Measurements from ENCODE around the gene EOLA2.
"Not testable (repeated sequence)": the region's sequence is repeated elsewhere in the genome, so short reads cannot be mapped to it uniquely, and the experiment has no call there.

The EOLA2 gene

DNA sequence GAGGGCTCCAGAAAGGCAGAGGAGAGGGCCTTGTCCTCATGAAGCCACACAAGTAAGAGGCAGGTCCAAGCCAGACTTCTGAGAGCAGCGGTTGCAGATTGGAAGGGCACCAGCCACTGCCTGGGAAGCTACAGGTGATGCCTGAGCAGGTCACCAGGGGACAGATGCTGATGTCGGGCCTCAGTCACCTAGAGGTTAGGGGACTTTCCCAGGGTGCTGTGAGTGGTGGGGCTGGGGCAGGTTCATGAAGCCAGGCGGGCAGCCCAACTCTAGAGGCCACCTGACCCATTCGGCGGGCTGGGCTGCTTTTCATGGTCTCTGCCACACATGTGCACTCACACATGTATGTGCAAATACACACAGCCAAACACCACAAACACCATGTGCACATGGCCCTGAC, 5.3 kb downstream of the EOLA2 start:
- DNase-seq (ENCODE audit: low spot score): not testable (repeated sequence)

- not testable (repeated sequence) for DNase-seq (ENCODE audit: low spot score)
Observed at GRCh38 chrX:149932150-149932549, 6.1 kb downstream of the EOLA2 start.

GRCh38 chrX:149931355-149931754, 6.9 kb downstream of the EOLA2 start:
- not testable (repeated sequence) for DNase-seq (ENCODE audit: low spot score)

DNA sequence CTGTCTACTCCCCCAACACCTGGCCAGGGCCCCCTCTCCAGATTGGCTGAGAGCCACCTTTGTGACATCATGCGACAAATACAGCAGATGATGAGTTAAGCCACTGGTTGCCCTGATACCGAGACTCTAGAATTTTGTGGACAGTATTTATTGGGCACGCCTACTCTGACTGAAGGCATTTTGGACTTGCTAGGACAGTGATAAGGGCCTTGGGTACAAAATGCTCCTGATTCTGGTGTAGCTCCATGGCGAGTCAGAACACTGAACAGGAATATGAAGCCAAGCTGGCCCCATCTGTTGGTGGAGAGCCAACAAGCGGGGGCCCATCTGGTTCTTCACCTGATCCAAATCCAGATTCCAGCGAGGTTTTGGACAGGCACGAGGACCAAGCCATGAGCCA, 8.9 kb downstream of the EOLA2 start, which contains the start of gene HSFX4:
Gene HSFX4, plus strand, starts transcription at position 174 of the 400 bp plus-strand sequence. Its CDS starts 72 bp downstream, at position 246.
- not testable (repeated sequence) for DNase-seq (ENCODE audit: low spot score)

- DNase-seq (ENCODE audit: low spot score): not testable (repeated sequence)
Observed at GRCh38 chrX:149928635-149929034, 9.7 kb downstream of the EOLA2 start.

- DNase-seq (ENCODE audit: low spot score): not testable (repeated sequence)
Observed at GRCh38 chrX:149927964-149928258, 10.4 kb downstream of the EOLA2 start.

GRCh38 chrX:149927245-149927963, 10.9 kb downstream of the EOLA2 start:
- DNase-seq (ENCODE audit: low spot score): not testable (repeated sequence)

DNA sequence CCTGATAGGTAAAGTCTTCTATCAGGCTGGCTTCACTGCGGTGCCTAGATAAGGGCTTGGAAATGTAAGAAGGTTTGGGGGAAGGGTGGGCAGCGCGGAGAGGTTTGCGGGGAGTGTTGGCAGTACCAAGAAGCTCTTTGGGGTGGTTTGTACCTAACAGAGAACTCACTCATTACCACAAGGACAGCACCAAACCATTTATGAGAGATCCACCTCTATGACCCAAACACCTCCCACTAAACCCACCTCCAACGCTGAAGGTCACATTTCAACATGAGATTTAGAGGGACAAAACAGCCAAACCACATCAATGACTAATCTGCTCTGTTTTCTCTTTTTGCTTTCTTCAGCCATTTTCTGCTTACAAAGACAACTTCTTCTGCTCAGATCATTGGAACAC, 13.9 kb downstream of the EOLA2 start:
- not testable (repeated sequence) for DNase-seq (ENCODE audit: low spot score)

DNA sequence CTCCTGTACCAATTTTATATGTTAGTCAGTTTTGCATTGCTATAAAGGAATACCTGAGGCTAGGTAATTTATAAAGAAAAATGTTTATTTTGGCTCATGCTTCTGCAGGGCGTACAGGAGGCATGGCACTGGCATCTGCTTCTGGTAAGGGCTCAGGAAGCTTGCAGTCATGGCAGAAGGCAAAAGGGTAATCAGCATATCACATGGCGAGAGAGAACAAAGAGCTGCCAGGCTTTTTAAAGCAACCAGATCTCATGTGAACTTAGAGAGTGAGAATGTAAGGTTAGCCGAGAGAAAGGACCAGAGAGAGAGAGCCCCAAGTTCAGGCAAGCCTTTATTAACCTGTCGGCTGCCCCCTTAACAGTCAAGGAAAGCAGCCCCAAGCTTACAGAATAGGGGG, 14.5 kb downstream of the EOLA2 start:
- DNase-seq (ENCODE audit: low spot score): not testable (repeated sequence)

DNA sequence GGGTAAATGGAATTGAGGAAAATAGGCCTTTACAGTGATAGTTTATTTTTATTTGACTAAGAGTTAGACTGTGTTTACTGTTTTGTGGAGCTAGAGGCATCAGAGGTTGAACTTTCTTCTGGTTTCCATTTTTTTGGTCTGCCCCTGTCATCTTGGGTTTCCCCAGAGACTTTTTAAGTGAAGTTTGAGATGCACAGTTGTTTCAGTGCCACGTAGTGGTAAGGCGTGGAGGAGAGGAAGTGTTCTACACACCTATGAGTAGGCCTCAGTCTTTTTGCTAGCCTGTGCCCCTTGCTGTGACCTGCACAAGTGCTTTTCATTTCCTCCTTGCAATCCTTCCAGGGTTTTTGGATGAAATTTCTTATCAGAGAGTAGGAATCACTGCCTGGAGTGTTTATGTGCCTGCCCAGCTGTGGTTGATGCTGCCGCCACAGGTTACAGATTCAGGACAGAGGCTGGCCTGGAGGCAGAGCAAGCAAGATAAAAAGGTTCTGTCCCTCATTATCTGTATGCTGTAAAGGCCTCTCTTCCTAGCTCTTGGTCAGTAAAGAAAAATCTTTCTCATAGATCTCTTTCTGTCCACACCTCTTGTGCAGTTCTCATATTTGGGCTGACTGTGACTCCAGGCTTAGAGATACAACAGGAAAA, 21.4 kb downstream of the EOLA2 start:
- DNase-seq (ENCODE audit: low spot score): no peak

DNA sequence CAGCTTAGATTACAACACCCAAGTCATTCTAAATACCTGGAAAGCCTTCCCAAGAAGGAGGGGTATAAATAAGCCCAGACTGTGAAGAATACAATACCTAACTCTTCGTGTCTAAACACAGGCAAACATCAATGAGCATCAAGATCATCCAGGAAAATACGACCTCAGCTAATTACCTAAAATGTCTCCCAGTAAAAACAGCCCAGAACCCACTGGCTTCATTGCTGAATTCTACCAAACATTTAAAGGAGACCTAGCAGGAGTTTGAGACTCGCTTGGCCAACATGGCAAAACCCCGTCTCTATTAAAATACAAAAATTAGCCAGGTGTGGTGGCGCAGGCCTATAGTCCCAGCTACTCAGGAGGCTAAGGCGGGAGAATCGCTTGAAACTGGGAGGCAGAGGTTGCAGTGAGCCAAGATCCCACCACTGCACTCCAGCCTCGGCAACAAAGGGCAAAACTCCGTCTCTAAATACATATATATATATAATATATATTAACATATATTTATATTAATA, 28.1 kb downstream of the EOLA2 start:
- DNase-seq (ENCODE audit: low spot score): no peak

DNA sequence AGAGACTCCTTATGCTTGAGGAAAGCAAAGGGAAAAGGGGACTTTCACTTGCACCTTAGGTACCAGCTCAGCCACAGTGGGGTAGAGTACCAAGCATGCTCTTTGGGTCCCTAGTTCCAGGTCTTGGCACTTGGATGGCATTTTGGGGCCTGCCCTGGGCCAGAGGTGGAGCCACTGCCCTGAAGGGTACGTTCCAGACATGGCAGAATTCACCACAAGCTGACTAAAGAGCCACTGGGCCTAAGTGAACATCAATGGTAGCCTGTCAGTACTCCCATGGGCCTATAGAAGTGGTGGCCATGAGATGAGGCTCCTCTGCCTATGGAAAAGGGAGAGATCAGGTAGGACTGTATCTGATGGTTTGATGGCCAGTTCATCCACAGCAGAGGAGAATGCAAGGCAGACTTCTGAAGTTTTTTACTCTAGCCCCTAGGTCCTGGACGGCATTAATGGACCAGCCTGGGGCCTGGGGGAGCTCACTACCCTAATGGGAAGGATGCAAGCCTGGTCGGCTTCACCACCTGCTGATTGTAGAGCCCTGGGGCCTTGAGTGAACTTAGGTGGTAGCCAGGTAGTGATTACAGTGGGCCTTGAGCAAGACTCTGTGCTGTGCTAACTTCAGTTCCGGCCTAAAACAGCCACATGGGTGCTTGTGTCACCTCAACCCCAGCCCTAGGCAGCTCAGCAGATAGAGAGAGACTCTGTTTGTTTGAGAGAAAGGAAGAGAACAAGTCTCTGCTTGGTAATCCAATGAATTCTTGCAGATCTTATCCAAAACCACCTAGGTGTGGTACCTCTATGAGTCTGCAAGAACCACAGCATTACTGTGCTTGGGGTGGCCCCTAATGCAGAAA, 28.7 kb downstream of the EOLA2 start:
- DNase-seq (ENCODE audit: low spot score): no peak

- DNase-seq (ENCODE audit: low spot score): no peak
Observed at GRCh38 chrX:149908727-149909126, 29.6 kb downstream of the EOLA2 start.

DNA sequence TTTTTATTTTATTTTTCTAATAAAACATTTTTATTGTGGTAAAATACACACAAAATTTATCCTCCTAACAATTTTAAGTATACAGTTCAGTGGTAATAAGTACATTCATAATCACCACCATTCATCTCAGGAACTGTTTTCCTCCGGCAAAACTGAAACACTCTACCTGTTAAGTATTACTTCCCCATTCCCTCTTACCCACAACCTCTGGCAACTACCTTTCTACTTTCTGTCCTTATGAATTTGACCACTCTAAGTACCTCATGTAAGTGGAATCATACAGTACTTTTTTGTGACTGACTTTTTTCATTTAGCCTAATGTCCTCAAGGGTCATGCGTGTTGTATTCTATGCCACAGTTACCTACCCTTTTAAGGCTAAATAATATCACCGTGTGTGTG, 30.0 kb downstream of the EOLA2 start:
- DNase-seq (ENCODE audit: low spot score): no peak

DNA sequence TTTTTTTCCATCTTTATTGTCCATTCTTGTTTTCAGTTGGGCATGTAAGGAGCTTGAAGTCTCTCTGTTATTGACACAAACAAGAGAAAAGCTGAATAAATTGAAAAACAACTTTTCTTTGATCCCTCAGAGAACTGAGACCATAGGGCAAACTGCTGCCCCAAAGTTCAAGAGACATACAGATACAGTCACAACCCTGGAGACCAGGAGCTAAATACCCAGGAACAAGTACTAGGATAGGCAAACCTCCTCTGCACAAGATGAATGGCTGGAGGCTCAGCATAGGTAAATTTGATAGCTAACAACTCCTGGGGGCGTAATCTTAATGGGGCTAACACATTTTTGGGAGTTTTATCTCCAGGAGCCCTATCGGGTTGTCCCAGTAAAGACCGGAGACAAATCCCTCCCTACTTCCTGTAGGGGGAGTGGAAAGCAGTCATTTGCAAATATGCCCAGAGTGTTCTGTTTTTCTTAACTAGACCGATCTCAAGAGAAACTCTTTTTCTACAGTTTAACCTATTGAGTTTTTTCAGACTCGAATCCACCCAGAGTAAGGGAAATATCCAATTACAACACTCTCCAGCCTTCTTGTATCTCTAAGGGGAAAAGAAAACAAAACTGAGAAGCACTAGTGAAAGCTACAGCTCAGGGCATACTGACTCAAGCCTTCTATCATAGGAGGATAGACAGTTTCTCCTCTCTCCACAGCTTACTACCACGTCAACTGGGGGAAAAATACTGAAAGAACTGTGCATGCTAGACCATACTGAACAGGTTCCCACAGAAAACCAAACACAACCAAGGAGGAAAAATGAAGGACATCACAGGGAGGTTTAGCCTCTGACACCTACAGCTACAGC, 34.2 kb downstream of the EOLA2 start:
- no peak for DNase-seq (ENCODE audit: low spot score)

DNA sequence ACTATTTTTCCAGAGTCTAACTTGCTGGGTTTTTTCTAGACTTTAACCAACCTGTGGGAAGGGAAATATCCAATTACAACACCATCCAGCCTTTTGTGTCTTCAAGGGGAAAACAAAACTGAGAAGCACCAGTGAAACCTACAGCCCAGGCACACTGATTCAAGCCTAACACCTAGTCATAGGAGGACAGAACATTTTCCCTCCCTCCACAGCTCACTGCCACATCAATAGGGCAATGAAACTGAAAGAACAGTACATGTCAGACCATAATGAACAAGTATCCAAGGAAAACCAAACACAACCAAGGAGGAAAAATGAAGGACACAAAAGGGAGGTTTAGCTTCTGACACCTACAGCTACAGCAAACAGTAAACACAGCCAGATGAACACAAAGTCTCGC, 39.7 kb downstream of the EOLA2 start:
- no peak for DNase-seq (ENCODE audit: low spot score)

- DNase-seq (ENCODE audit: low spot score): not testable (repeated sequence)
Observed at GRCh38 chrX:149890828-149891227, 47.5 kb downstream of the EOLA2 start.

Measured in GM03348 (cell line).